NCI-H128 (cell line): Measurements from ENCODE around the gene METTL15.
"Not testable (repeated sequence)": the region's sequence is repeated elsewhere in the genome, so short reads cannot be mapped to it uniquely, and the experiment has no call there.

Experiments
- DNase-seq: peaks from one replicate; lab custom pipeline; 2025; ENCODE audit not compliant: unreplicated experiment; lab: John Stamatoyannopoulos, UW

METTL15 gene

GRCh38 chr11:28289444-28289843 is 181.3 kb downstream of the METTL15 start:
- DNase-seq, result no peak

GRCh38 chr11:28290995-28291394 is 182.8 kb downstream of the METTL15 start:
- not testable (repeated sequence) for DNase-seq

GRCh38 chr11:28296426-28296825 is 188.2 kb downstream of the METTL15 start:
- DNase-seq, result no peak

- DNase-seq, result no peak
Measured at GRCh38 chr11:28298209-28298608, 190.0 kb downstream of the METTL15 start.

GRCh38 chr11:28303477-28304191 is 195.4 kb downstream of the METTL15 start:
- DNase-seq, result no peak

GRCh38 chr11:28315440-28315839 is 207.3 kb downstream of the METTL15 start:
- no peak for DNase-seq

GRCh38 chr11:28318871-28319270 is 210.7 kb downstream of the METTL15 start:
- no peak for DNase-seq

GRCh38 chr11:28323621-28324020 is 215.4 kb downstream of the METTL15 start:
- no peak for DNase-seq

- DNase-seq, result not testable (repeated sequence)
Measured at GRCh38 chr11:28332393-28332792, 224.2 kb downstream of the METTL15 start.

- no peak for DNase-seq
Measured at GRCh38 chr11:28337701-28338100, 229.5 kb downstream of the METTL15 start.

- DNase-seq, result no peak
Measured at GRCh38 chr11:28338371-28338770, 230.2 kb downstream of the METTL15 start.

GRCh38 chr11:28339488-28339887 is 231.3 kb downstream of the METTL15 start:
- no peak for DNase-seq

- no peak for DNase-seq
Measured at GRCh38 chr11:28342716-28343115, 234.5 kb downstream of the METTL15 start.

- DNase-seq, result no peak
Measured at GRCh38 chr11:28343304-28344233, 235.4 kb downstream of the METTL15 start.

GRCh38 chr11:28346209-28346608 is 238.0 kb downstream of the METTL15 start:
- DNase-seq, result no peak

- no peak for DNase-seq
Measured at GRCh38 chr11:28346721-28347120, 238.5 kb downstream of the METTL15 start.

- no peak for DNase-seq
Measured at GRCh38 chr11:28347371-28347770, 239.2 kb downstream of the METTL15 start.

- DNase-seq, result no peak
Measured at GRCh38 chr11:28350216-28350615, 242.0 kb downstream of the METTL15 start.

GRCh38 chr11:28353991-28354390 is 245.8 kb downstream of the METTL15 start:
- DNase-seq, result no peak

- no peak for DNase-seq
Measured at GRCh38 chr11:28366549-28367346, 258.6 kb downstream of the METTL15 start.

GRCh38 chr11:28378095-28378494 is 269.9 kb downstream of the METTL15 start:
- DNase-seq, result not testable (repeated sequence)
